B cell (primary cell): ENCODE data around the gene KLK7. TPM values are rescaled to one million over a fixed set of nuclear protein-coding genes. Genes with fewer than 3 reads are reported as not detected.

ENCODE experiments used
- ATAC-seq: fragments of 200-7000 bp; cut with Tn5 transposase; one replicate; pipeline ENCODE4 v1.10.0; 2021; ENCODE audit warnings: low read depth, mild to moderate bottlenecking, moderate number of reproducible peaks, moderate library complexity
- CTCF ChIA-PET: fragments of 350-600 bp; sonication (Branson Sonifier 250); formaldehyde crosslinking; loops from one replicate; lab custom pipeline; 2021; ENCODE audit warnings: antibody characterized with exemption, inconsistent platforms; lab: Charles Lee
- POLR2A ChIA-PET: fragments of 350-600 bp; sonication (Branson Sonifier 250); formaldehyde crosslinking; loops from one replicate; lab custom pipeline; 2021; ENCODE audit warnings: antibody characterized with exemption; lab: Charles Lee
- DNase-seq: peaks from one replicate; pipeline ENCODE4 v3.0.0; 2013
- H2AFZ ChIP-seq: 2 replicates; pipeline ENCODE4 v1.6.1; 2012; ENCODE audit warnings: mild to moderate bottlenecking, low read depth, low read length; ENCODE audit not compliant: insufficient read depth, poor library complexity, severe bottlenecking
- H3K27ac ChIP-seq, 2 donors: 1 replicate in 1 of 2; 2 replicates in 1 of 2; pipeline ENCODE4 v1.5.1; 2012 to 2013; ENCODE audit warnings: low read length in 2 of 2, mild to moderate bottlenecking in 2 of 2, moderate library complexity in 1 of 2
- H3K27me3 ChIP-seq, 4 experiments: fragments of 200-600 bp in 1 of 4; sonication (generic) in 1 of 4; replicated peaks in 1 of 4; 1 replicate in 2 of 4; 2 replicates in 2 of 4; pipeline versions ENCODE4 v1.6.1 to v1.7.0; 2013 to 2016; ENCODE audit warnings: low read length in 3 of 4, mild to moderate bottlenecking in 2 of 4, mixed read lengths in 1 of 4, moderate library complexity in 1 of 4; ENCODE audit not compliant: insufficient read depth in 4 of 4, control insufficient read depth in 3 of 4; ENCODE audit errors: control extremely low read depth in 1 of 4
- H3K36me3 ChIP-seq, 2 experiments: replicated peaks in 1 of 2; 1 replicate in 1 of 2; 2 replicates in 1 of 2; pipeline versions ENCODE4 v1.6.1 to v1.7.1; 2013; ENCODE audit warnings: low read length in 1 of 2; ENCODE audit not compliant: insufficient read depth in 2 of 2, control insufficient read depth in 1 of 2; ENCODE audit errors: control extremely low read depth in 1 of 2, extremely low read depth in 1 of 2
- H3K4me1 ChIP-seq, 2 donors: fragments of 200-600 bp in 1 of 2; sonication (generic) in 1 of 2; 1 replicate in 1 of 2; 2 replicates in 1 of 2; pipeline versions ENCODE4 v1.5.1 to v1.6.1; 2013 to 2017; ENCODE audit warnings: low read length in 2 of 2; ENCODE audit not compliant: control insufficient read depth in 2 of 2, insufficient read depth in 2 of 2
- H3K4me2 ChIP-seq: replicated peaks from 2 replicates; pipeline ENCODE3; 2012; ENCODE audit warnings: mild to moderate bottlenecking, low read depth, low read length; ENCODE audit not compliant: poor library complexity, severe bottlenecking
- H3K4me3 ChIP-seq, 5 experiments: fragments of 200-600 bp in 1 of 5; sonication (generic) in 1 of 5; 1 replicate in 3 of 5; 2 replicates in 2 of 5; pipeline versions ENCODE4 v1.5.1 to v1.7.0; 2011 to 2016; ENCODE audit warnings: low read length in 4 of 5, mild to moderate bottlenecking in 4 of 5, low read depth in 2 of 5, control low read depth in 1 of 5, moderate library complexity in 1 of 5; ENCODE audit not compliant: insufficient read depth in 1 of 5; ENCODE audit errors: control extremely low read depth in 1 of 5, extremely low read depth in 1 of 5
- H3K79me2 ChIP-seq: fragments of 200-600 bp; sonication (generic); one replicate; pipeline ENCODE4 v1.6.0; 2016; ENCODE audit warnings: low read length; ENCODE audit not compliant: control insufficient read depth, insufficient read depth
- H3K9ac ChIP-seq: fragments of 200-600 bp; sonication (generic); 2 replicates; pipeline ENCODE4 v1.6.1; 2017; ENCODE audit warnings: mild to moderate bottlenecking, low read length, moderate library complexity
- H3K9me3 ChIP-seq, 3 donors: one replicate each; pipeline versions ENCODE4 v1.6.1 to v1.7.1; 2013; ENCODE audit warnings: low read length in 2 of 3; ENCODE audit not compliant: control insufficient read depth in 2 of 3, insufficient read depth in 1 of 3; ENCODE audit errors: control extremely low read depth in 1 of 3
- H4K20me1 ChIP-seq: 2 replicates; pipeline ENCODE4 v1.6.0; 2012; ENCODE audit warnings: mild to moderate bottlenecking, low read length; ENCODE audit not compliant: insufficient read depth, control insufficient read depth, poor library complexity, severe bottlenecking
- H3K27ac Mint-ChIP-seq: one replicate; pipeline ENCODE4 v1.8.0; 2021; ENCODE audit warnings: mixed read lengths
- H3K27me3 Mint-ChIP-seq: one replicate; pipeline ENCODE4 v1.8.0; 2021; ENCODE audit warnings: mixed read lengths
- H3K4me1 Mint-ChIP-seq: one replicate; pipeline ENCODE4 v1.8.0; 2021; ENCODE audit warnings: mixed read lengths
- H3K4me3 Mint-ChIP-seq: one replicate; pipeline ENCODE4 v1.8.0; 2021; ENCODE audit warnings: mixed read lengths
- H3K9me3 Mint-ChIP-seq: one replicate; pipeline ENCODE4 v1.8.0; 2022; ENCODE audit warnings: mixed read lengths; ENCODE audit not compliant: insufficient read depth
- EZH2 ChIP-seq: IDR thresholded peaks from 2 replicates; pipeline ENCODE4 v1.6.1; 2012; ENCODE audit warnings: borderline replicate concordance, low read depth, mild to moderate bottlenecking, moderate library complexity, low read length; ENCODE audit not compliant: insufficient read depth, poor library complexity, severe bottlenecking
- WGBS: methylation state at CpG from one replicate; pipeline ENCODE4 v1.1.5; 2013; ENCODE audit warnings: missing lambda C conversion rate; ENCODE audit not compliant: insufficient coverage; 5-methylcytosine and 5-hydroxymethylcytosine counted together
- intact Hi-C: fragments of 100-400 bp; cut with micrococcal nuclease; formaldehyde crosslinking; loops from one replicate; pipeline ENCODE4 v1.10.0; 2022
- polyA plus RNA-seq: library from polyadenylated mRNA; depleted of rRNA; stranded (reverse); fragments of >200 nt; gene quantifications from 2 replicates; pipeline ENCODE4 v1.2.3, GENCODE V29; 2012
- total RNA-seq, 2 donors: library from RNA; stranded (reverse); fragments of 120-200 nt in 1 of 2; gene quantifications; 1 replicate in 1 of 2; 2 replicates in 1 of 2; pipeline versions ENCODE4 v1.2.3 to v1.2.4, GENCODE V29; 2013 to 2022
- TF ChIP-seq, protein P1 (sequence below): fragments of 200-600 bp; IDR thresholded peaks from one replicate; pipeline ENCODE4 v1.8.0; 2022; ENCODE audit warnings: antibody characterized with exemption, mild to moderate bottlenecking

Gene KLK7
- total and polyA plus RNA-seq, 2 donors (not counting 1 experiment from before 2014, with no cell fraction given): not detected

DNA sequence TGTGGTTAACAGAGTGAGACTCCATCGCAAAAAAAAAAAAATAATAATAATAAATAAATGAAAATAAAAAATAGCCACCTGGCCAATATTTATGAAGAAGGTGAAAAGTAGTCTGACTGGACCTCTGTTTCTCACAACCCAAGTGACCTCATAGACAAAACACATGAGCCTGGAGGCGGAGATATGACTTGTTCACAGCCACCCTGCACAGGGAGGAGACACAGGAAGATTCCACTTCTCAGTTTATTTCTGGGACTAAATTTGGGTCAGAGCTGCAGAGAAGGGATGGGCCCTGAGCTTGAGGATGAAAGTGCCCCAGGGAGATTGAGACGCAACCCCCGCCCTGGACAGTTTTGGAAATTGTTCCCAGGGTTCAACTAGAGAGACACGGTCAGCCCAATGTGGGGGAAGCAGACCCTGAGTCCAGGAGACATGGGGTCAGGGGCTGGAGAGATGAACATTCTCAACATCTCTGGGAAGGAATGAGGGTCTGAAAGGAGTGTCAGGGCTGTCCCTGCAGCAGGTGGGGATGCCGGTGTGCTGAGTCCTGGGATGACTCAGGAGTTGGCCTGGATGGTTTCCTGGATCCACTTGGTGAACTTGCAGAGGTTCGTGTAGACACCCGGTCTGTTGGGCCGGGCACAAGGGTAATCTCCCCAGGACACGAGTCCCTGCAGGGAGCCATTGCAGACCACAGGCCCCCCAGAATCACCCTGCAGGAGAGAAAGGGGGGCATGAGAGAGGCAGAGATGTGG lies 40.5 kb downstream of the KLK7 start:
- H3K4me2 ChIP-seq: no peak overlapping the region
- DNase-seq (no peak), ATAC-seq (no peak)
- H3K4me3 Mint-ChIP-seq: no peak overlapping the region
- POLR2A ChIA-PET: no interaction called here
- no peaks in the 10 kb centered on the region for H4K20me1 ChIP-seq
- H3K36me3 ChIP-seq: no peaks in the 10 kb centered on the region
- H3K9me3 ChIP-seq: peaks cover 3 to 9% (median 6%) of the 10 kb centered on the region in 3 donors
- no peak overlapping the region for H2AFZ ChIP-seq
- no peaks in the 10 kb centered on the region for H3K79me2 ChIP-seq
- no peak overlapping the region for H3K9ac ChIP-seq
- no peak overlapping the region for H3K4me3 ChIP-seq
- H3K27me3 ChIP-seq: no peaks in the 10 kb centered on the region
- TF ChIP-seq EZH2: no peak
- TF ChIP-seq, protein P1, sequence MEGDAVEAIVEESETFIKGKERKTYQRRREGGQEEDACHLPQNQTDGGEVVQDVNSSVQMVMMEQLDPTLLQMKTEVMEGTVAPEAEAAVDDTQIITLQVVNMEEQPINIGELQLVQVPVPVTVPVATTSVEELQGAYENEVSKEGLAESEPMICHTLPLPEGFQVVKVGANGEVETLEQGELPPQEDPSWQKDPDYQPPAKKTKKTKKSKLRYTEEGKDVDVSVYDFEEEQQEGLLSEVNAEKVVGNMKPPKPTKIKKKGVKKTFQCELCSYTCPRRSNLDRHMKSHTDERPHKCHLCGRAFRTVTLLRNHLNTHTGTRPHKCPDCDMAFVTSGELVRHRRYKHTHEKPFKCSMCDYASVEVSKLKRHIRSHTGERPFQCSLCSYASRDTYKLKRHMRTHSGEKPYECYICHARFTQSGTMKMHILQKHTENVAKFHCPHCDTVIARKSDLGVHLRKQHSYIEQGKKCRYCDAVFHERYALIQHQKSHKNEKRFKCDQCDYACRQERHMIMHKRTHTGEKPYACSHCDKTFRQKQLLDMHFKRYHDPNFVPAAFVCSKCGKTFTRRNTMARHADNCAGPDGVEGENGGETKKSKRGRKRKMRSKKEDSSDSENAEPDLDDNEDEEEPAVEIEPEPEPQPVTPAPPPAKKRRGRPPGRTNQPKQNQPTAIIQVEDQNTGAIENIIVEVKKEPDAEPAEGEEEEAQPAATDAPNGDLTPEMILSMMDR: no peak
- peaks cover 24% of the 10 kb centered on the region for H3K27me3 Mint-ChIP-seq
- no peaks in the 10 kb centered on the region for H3K4me1 Mint-ChIP-seq
- H3K27ac ChIP-seq: no peak overlapping the region
- no peaks in the 10 kb centered on the region for H3K4me1 ChIP-seq
- intact Hi-C loops: no loop called here
- CTCF ChIA-PET: no interaction called here
- no peak overlapping the region for H3K27ac Mint-ChIP-seq
- H3K9me3 Mint-ChIP-seq: peaks cover 4% of the 10 kb centered on the region
- 82% methylated on average over 8 of the region's 10 CpGs for WGBS

DNA sequence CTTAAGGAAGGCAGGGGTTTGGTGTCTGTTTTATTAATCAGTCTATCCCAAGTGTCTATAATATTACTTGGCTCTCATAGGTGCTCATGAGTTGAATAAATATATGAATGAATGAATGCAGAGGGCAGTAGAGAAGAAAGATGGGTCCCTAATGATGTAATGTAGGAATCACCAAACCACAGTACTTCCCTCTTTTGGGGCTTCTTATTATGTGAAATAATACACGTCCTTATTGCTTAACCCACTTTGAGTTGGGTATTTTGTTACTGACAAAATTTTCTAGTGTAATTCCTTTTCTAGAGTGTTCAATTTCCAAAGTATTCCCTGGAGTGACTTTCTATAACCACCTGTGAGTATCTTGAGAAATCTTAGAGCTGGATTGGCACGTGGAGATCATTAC lies 44.1 kb downstream of the KLK7 start:
- no peak overlapping the region for H3K27ac ChIP-seq
- H3K4me3 ChIP-seq: no peak overlapping the region
- Mint-ChIP-seq H3K27ac (no peak overlapping the region), H3K9me3 (peaks cover 4% of the 10 kb centered on the region), H3K27me3 (peaks cover 25% of the 10 kb centered on the region), H3K4me1 (no peaks in the 10 kb centered on the region), H3K4me3 (no peak overlapping the region)
- no peaks in the 10 kb centered on the region for H4K20me1 ChIP-seq
- H3K79me2 ChIP-seq: no peaks in the 10 kb centered on the region
- no CpG with 5 or more reads among the region's 2 CpGs for WGBS
- H3K36me3 ChIP-seq: no peaks in the 10 kb centered on the region
- TF ChIP-seq EZH2: no peak
- TF ChIP-seq, protein P1: no peak
- ChIA-PET POLR2A (no interaction called here), CTCF (interaction anchor here (0.6 to 1.4 kb wide), 2 partner anchors 9 to 18 kb away, joined by 3 to 4 read pairs; no protein-coding TSS in a partner anchor)
- no peaks in the 10 kb centered on the region for H3K4me1 ChIP-seq
- intact Hi-C loops: no loop called here
- H3K9ac ChIP-seq: no peak overlapping the region
- no peak overlapping the region for H2AFZ ChIP-seq
- DNase-seq: no peak
- H3K27me3 ChIP-seq: no peaks in the 10 kb centered on the region
- ATAC-seq: no peak
- H3K9me3 ChIP-seq: peaks cover 3 to 9% (median 6%) of the 10 kb centered on the region in 3 donors
- no peak overlapping the region for H3K4me2 ChIP-seq
